IPS-18c (cell line): ENCODE measurements around the gene CYP4B1.
"Not testable (repeated sequence)": the region's sequence is repeated elsewhere in the genome, so short reads cannot be mapped to it uniquely, and the experiment has no call there.

ENCODE experiments used
- H3K4me3 ChIP-seq: 2 replicates; pipeline ENCODE4 v1.7.0; 2013; ENCODE audit warnings: low read depth, mild to moderate bottlenecking, low read length, moderate library complexity; ENCODE audit not compliant: insufficient read depth
- H3K9me3 ChIP-seq: one replicate; pipeline ENCODE4 v1.6.1; 2013; ENCODE audit warnings: mild to moderate bottlenecking, low read length, moderate library complexity; ENCODE audit not compliant: control insufficient read depth, insufficient read depth

The CYP4B1 gene

GRCh38 chr1:46778456-46778855 lies 20.4 kb upstream of the CYP4B1 start:
- H3K4me3 ChIP-seq, H3K9me3 ChIP-seq: not testable (repeated sequence)

- H3K9me3 ChIP-seq = peaks cover 10% of the 10 kb centered on the region
- H3K4me3 ChIP-seq = no peak overlapping the region
Measured at GRCh38 chr1:46784666-46785065, 14.2 kb upstream of the CYP4B1 start.

- not testable (repeated sequence) for H3K4me3 ChIP-seq, H3K9me3 ChIP-seq
Measured at GRCh38 chr1:46788634-46789033, 10.2 kb upstream of the CYP4B1 start.

- H3K4me3 ChIP-seq = no peak overlapping the region
- H3K9me3 ChIP-seq = peaks cover 2% of the 10 kb centered on the region
Measured at GRCh38 chr1:46790446-46791101, 8.3 kb upstream of the CYP4B1 start.

GRCh38 chr1:46793126-46793525 lies 5.7 kb upstream of the CYP4B1 start:
- no peak overlapping the region for H3K4me3 ChIP-seq

GRCh38 chr1:46797696-46798470 lies 963 bp upstream of the CYP4B1 start:
- Histone ChIP-seq H3K9me3 (peaks cover 4% of the 10 kb centered on the region), H3K4me3 (no peak overlapping the region)

More at GRCh38 chr1:46793126-46793525, 5.7 kb upstream of the CYP4B1 start:
- no peaks in the 10 kb centered on the region for H3K9me3 ChIP-seq

GRCh38 chr1:46800742-46801141 lies 1.9 kb downstream of the CYP4B1 start:
- no peak overlapping the region for H3K4me3 ChIP-seq

GRCh38 chr1:46801323-46802055 lies 2.6 kb downstream of the CYP4B1 start:
- Histone ChIP-seq H3K9me3 (peaks cover 4% of the 10 kb centered on the region), H3K4me3 (no peak overlapping the region)

More at GRCh38 chr1:46800742-46801141, 1.9 kb downstream of the CYP4B1 start:
- H3K9me3 ChIP-seq = peaks cover 4% of the 10 kb centered on the region

- H3K4me3 ChIP-seq = no peak overlapping the region
- peaks cover 4% of the 10 kb centered on the region for H3K9me3 ChIP-seq
Measured at GRCh38 chr1:46802081-46802480, 3.2 kb downstream of the CYP4B1 start.

GRCh38 chr1:46802901-46803574 lies 4.2 kb downstream of the CYP4B1 start:
- Histone ChIP-seq H3K4me3 (no peak overlapping the region), H3K9me3 (peaks cover 4% of the 10 kb centered on the region)

GRCh38 chr1:46804027-46804889 lies 5.4 kb downstream of the CYP4B1 start:
- Histone ChIP-seq H3K4me3 (no peak overlapping the region), H3K9me3 (peaks cover 2% of the 10 kb centered on the region)

GRCh38 chr1:46804926-46805325 lies 6.1 kb downstream of the CYP4B1 start:
- Histone ChIP-seq H3K9me3 (peaks cover 2% of the 10 kb centered on the region), H3K4me3 (no peak overlapping the region)

- peaks cover 2% of the 10 kb centered on the region for H3K9me3 ChIP-seq
- H3K4me3 ChIP-seq = no peak overlapping the region
Measured at GRCh38 chr1:46805755-46806154, 6.9 kb downstream of the CYP4B1 start.

- H3K4me3 ChIP-seq = no peak overlapping the region
- H3K9me3 ChIP-seq = peaks cover 2% of the 10 kb centered on the region
Measured at GRCh38 chr1:46806196-46807020, 7.6 kb downstream of the CYP4B1 start.

GRCh38 chr1:46807046-46807972 lies 8.5 kb downstream of the CYP4B1 start:
- Histone ChIP-seq H3K4me3 (no peak overlapping the region), H3K9me3 (no peaks in the 10 kb centered on the region)
